HuH-7.5 (cell line): ENCODE data around the gene FAM107B.

Source experiments
- DNase-seq: peaks from one replicate; pipeline ENCODE4 v3.0.0; 2011; ENCODE audit warnings: low spot score

FAM107B gene

GRCh38 chr10:14776546-14776945 lies 1.8 kb upstream of the FAM107B start:
- no peak for DNase-seq

- no peak for DNase-seq
Observed at GRCh38 chr10:14775656-14776055, 959 bp upstream of the FAM107B start.

- no peak for DNase-seq
Observed at GRCh38 chr10:14774214-14774580, 500 bp downstream of the FAM107B start.

- DNase-seq = no peak
Observed at GRCh38 chr10:14773551-14774213, 1.0 kb downstream of the FAM107B start.

DNA sequence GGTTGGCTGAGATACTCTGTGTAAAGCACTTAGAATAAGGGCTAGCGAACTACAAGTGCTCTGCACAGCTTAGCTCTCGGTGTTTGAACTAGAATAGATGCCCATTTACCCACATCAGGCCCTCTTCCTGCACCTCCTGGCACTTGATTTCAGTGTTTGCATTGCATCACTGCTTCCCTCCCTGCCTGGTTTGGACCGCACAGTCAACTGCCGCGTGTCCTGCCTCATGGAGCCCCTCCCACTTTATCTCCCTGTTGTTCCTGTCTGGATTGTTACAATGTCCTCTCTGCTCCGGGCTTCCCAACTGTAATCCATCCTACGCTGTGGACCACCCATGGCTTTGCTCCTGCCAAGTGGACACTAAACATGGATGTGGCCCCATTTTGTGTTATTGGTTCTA lies 2.3 kb downstream of the FAM107B start:
- DNase-seq = no peak

DNA sequence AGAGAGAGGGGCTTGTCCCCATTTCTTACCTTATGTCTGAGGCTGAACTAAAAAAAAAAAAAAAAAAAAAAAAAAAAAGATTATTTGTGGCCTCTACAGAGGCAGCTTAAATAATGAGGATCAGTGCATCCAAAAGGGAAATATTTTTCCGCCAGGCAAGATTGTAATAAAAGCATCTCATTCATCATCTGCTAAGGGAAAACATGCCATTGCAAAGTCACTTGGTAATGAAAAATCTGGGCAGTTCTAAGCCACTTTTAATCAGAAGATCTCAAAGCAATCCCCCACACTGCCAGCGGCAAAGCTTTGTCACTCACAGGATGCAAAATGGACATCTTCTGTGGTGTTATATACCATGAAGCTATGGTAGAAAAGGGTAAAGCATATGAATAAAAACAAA lies 3.8 kb downstream of the FAM107B start:
- DNase-seq = no peak

- DNase-seq = no peak
Observed at GRCh38 chr10:14761372-14761771, 13.3 kb downstream of the FAM107B start.

GRCh38 chr10:14758994-14759664 lies 15.6 kb downstream of the FAM107B start:
- DNase-seq = no peak

GRCh38 chr10:14758451-14758850 lies 16.2 kb downstream of the FAM107B start:
- no peak for DNase-seq

DNA sequence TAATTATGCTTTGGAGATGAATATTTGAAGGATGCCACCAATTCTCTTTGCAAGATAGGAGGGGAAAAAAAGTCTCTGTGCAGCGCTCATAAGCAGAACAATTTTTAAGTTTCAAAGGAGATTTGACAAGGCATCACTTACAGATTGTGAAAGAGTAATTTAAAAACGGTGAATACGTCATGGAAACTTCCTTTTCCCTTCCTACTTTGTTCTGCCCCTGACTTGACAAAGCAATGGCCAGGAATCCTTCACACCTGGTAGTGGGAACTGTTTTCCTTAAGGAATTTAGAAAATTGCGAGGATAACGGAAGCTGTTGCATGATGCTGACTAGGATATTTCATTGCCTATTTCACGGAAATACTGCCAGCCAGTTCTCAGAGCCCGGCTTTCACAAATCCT lies 16.7 kb downstream of the FAM107B start:
- no peak for DNase-seq

DNA sequence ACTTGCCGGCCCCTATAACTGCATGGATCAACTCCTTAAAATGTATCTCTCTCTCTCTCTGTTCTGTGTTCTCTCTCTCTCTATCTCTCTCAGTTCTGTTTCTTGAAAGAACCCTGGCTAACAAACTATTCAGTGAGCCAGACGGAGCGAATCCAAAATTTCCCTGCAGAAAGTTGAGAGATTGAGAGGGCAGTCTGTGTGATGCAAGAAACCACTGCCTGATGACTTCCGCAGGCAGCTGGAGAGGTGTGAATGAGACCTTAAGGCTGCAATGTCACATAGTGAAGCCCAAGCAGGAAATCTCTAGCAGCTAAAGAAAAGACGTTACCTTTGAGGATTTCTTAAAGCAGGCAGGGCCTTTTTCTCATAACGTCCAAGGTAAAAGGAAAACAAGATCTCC lies 17.3 kb downstream of the FAM107B start:
- no peak for DNase-seq

DNA sequence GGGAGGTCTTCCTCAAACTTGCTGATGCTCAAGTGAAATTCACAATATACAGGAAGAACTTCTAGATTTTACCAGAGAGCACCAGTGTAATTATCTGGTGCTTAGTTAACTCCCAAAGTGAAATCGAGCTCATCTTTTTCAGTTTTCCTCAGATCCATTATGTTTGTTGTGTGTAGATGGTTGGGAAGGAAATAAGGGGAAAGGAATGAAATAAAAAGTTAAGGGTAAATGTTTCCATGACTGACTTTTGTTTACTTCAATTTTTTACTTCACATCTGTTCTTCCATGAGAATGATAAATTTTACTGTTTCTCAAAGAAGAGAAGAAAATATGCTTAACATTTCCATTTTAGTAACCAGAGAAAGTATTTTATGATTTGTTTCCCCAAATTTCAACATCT lies 21.3 kb downstream of the FAM107B start:
- no peak for DNase-seq

GRCh38 chr10:14751921-14752320 lies 22.8 kb downstream of the FAM107B start:
- DNase-seq = no peak

DNA sequence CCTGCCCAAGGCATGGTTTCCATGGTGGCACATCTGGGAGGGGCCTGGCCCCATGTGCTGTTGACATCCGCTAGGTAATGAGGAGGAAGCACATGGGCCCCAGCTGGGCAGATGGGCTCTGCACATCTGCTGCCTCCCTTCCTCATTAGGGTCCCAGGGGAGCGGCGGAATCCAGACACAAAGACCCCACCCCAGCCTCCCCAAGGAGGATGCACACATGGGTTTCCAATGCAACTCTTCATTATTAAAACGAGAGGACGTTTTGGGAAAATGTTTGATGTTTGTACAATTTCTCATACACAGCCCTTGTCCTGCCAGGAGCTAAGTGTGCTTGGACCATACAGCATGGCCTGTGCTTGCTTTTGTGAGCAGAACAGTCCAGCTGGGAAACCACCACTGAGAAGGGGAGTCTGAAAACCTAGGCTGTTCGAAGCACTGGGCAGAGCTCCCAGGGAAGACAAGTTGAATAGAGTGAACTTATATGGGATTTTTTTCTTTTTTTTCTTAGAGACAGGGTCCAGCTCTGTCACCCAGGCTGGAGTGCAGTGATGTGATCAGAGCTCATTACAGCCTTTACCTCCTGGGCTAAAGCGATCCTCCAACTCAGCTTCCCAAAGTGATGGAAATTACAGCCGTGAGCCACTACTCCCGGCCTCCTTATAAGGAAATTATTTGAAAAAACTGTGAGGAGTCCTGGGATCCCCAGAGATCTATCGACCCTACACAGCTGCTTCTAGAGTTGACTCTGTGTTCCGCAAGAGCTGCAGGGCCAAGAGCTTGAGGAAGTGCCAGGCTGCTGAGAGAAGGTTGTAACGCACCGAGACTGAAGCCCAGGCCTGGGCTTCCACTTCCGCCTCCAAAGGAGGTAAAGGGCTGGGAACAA lies 23.4 kb downstream of the FAM107B start:
- no peak for DNase-seq

GRCh38 chr10:14749070-14749809 lies 25.5 kb downstream of the FAM107B start:
- no peak for DNase-seq

DNA sequence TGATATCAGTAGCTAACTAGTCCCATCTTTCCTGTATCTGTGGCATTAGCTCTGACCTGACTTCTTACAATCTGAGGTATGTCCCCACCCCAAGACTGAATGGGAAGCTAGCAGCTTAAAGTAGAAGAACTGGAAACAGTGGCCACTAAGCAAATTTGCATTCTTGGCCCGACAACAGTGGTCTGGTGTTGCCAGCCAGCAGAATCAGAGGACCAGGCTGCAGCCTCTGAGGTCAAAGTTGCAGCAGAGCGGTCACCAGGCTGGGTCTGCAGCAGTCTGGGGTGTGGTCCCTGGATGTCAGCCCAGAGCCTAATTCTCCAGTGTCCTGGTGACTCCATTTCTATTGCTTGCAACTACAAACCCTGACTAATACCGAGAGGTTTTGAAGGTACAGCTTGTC lies 26.3 kb downstream of the FAM107B start:
- no peak for DNase-seq

DNA sequence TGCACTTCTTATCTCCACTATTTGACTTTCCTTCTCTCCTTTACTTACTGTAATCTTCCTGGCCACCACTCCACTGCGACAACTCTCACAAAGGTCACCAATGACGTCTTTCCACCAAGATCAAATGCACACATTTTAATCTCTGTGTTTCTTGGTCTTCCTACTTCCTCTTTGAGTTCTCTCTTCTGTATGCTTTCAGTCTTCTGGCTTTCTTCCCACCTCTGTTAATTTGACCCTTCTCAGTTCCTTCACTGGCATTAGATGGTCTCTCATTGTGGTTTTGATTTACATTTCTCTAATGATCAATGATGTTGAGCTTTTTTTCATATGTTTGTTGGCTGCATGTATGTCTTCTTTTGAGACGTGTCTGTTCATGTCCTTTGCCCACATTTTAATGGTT lies 31.9 kb downstream of the FAM107B start:
- no peak for DNase-seq

- DNase-seq = no peak
Observed at GRCh38 chr10:14742382-14742781, 32.3 kb downstream of the FAM107B start.

DNA sequence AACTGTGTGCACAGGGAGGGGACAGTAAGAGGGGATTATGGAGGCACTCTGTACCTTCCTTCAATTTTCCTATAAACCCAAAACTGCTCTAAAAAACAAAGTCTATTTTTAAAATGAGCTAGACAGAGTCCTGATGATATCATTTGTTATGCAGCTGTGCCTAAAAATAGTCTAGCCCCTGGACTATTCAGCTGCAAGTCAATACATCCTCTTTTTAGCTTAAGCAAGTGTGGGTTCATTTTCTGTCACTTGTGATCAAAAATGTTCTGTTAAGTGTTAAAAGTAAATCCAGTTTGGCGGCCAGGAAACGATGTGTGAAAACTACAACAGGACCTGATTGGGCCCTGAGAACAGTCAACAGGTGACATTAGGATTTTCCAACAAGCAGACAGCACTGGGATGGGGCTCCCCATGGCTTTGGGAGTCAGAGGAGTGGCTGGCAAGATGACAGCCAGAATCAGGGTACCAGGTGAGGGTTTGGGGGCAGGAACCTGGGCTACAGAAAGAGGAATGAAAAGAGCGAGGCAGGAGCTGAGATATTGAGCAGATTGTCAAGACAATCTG lies 33.9 kb downstream of the FAM107B start:
- no peak for DNase-seq

GRCh38 chr10:14737808-14738545 lies 36.7 kb downstream of the FAM107B start:
- DNase-seq = no peak

- no peak for DNase-seq
Observed at GRCh38 chr10:14736600-14737081, 38.1 kb downstream of the FAM107B start.
